PFSK-1 (cell line): ENCODE measurements around the gene CREB3L2.

ENCODE experiments used
- POLR2AphosphoS5 ChIP-seq: IDR thresholded peaks from 2 replicates; pipeline ENCODE4 v1.6.1; 2012; ENCODE audit warnings: low read depth, mild to moderate bottlenecking, control low read depth, low read length, moderate library complexity
- TAF1 ChIP-seq: IDR thresholded peaks from 2 replicates; pipeline ENCODE4 v1.6.1; 2012; ENCODE audit warnings: low read length, control low read depth, borderline replicate concordance; ENCODE audit not compliant: insufficient read depth
- TF ChIP-seq, protein P1 (sequence below), 2 experiments: IDR thresholded peaks; 2 replicates each; pipeline versions ENCODE4 v1.6.1 to v1.8.0; 2011 to 2012; ENCODE audit warnings: low read depth in 2 of 2, low read length in 2 of 2, control low read depth in 1 of 2, inconsistent platforms in 1 of 2, mild to moderate bottlenecking in 1 of 2, moderate library complexity in 1 of 2; ENCODE audit not compliant: insufficient read depth in 1 of 2

- TF ChIP-seq, protein P1, sequence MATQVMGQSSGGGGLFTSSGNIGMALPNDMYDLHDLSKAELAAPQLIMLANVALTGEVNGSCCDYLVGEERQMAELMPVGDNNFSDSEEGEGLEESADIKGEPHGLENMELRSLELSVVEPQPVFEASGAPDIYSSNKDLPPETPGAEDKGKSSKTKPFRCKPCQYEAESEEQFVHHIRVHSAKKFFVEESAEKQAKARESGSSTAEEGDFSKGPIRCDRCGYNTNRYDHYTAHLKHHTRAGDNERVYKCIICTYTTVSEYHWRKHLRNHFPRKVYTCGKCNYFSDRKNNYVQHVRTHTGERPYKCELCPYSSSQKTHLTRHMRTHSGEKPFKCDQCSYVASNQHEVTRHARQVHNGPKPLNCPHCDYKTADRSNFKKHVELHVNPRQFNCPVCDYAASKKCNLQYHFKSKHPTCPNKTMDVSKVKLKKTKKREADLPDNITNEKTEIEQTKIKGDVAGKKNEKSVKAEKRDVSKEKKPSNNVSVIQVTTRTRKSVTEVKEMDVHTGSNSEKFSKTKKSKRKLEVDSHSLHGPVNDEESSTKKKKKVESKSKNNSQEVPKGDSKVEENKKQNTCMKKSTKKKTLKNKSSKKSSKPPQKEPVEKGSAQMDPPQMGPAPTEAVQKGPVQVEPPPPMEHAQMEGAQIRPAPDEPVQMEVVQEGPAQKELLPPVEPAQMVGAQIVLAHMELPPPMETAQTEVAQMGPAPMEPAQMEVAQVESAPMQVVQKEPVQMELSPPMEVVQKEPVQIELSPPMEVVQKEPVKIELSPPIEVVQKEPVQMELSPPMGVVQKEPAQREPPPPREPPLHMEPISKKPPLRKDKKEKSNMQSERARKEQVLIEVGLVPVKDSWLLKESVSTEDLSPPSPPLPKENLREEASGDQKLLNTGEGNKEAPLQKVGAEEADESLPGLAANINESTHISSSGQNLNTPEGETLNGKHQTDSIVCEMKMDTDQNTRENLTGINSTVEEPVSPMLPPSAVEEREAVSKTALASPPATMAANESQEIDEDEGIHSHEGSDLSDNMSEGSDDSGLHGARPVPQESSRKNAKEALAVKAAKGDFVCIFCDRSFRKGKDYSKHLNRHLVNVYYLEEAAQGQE (IDR thresholded peaks at IDR 0.05; ENCODE audit: insufficient read depth in 1 of 2, low read depth in 2 of 2, low read length in 2 of 2) = no peak
- no peak for TF ChIP-seq POLR2AphosphoS5
- no peak for TF ChIP-seq TAF1
Observed at GRCh38 chr7:137860542-137860941, 141.3 kb downstream of the CREB3L2 start.
